HEK293 (cell line): ENCODE data around the gene ZFHX3.

Experiments used
- KLF7 ChIP-seq: fragments of 450-650 bp; formaldehyde crosslinking; IDR thresholded peaks from 2 replicates; pipeline ENCODE4 v1.5.1; 2016; ENCODE audit warnings: missing biosample characterization, missing genetic modification characterization, borderline replicate concordance
- TRIM28 ChIP-seq: IDR thresholded peaks from 2 replicates; pipeline ENCODE4 v1.6.1; 2011; ENCODE audit warnings: low read length, control low read depth, borderline replicate concordance
- WT1 ChIP-seq: fragments of 450-650 bp; formaldehyde crosslinking; IDR thresholded peaks from 2 replicates; pipeline ENCODE4 v1.5.1; 2016; ENCODE audit warnings: missing biosample characterization, missing genetic modification characterization
- YY1 ChIP-seq: fragments of 450-650 bp; formaldehyde crosslinking; IDR thresholded peaks from 2 replicates; pipeline ENCODE4 v1.5.1; 2018; ENCODE audit warnings: missing biosample characterization, missing genetic modification characterization
- ZBTB11 ChIP-seq: fragments of 450-650 bp; formaldehyde crosslinking; conservative IDR thresholded peaks from 2 replicates; pipeline ENCODE4 v1.5.1; 2016; ENCODE audit warnings: low read depth, missing biosample characterization, missing genetic modification characterization
- ZBTB17 ChIP-seq: fragments of 450-650 bp; formaldehyde crosslinking; IDR thresholded peaks from 2 replicates; pipeline ENCODE4 v1.5.1; 2016; ENCODE audit warnings: missing biosample characterization, missing genetic modification characterization
- ZBTB8A ChIP-seq: fragments of 450-650 bp; formaldehyde crosslinking; IDR thresholded peaks from 2 replicates; pipeline ENCODE4 v1.5.1; 2016; ENCODE audit warnings: missing biosample characterization, missing genetic modification characterization
- ZNF146 ChIP-seq: fragments of 450-650 bp; formaldehyde crosslinking; IDR thresholded peaks from 2 replicates; pipeline ENCODE4 v1.5.1; 2016; ENCODE audit warnings: missing biosample characterization, missing genetic modification characterization
- ZNF184 ChIP-seq: fragments of 450-650 bp; IDR thresholded peaks from 2 replicates; pipeline ENCODE4 v1.5.1; 2018; ENCODE audit warnings: missing biosample characterization, mild to moderate bottlenecking, missing genetic modification characterization
- ZNF335 ChIP-seq: fragments of 450-650 bp; formaldehyde crosslinking; conservative IDR thresholded peaks from 2 replicates; pipeline ENCODE4 v1.5.1; 2016; ENCODE audit warnings: missing biosample characterization, missing genetic modification characterization
- ZNF341 ChIP-seq: fragments of 450-650 bp; formaldehyde crosslinking; IDR thresholded peaks from 2 replicates; pipeline ENCODE4; 2016; ENCODE audit warnings: low read depth, missing biosample characterization, missing genetic modification characterization
- ZNF555 ChIP-seq: fragments of 450-650 bp; formaldehyde crosslinking; conservative IDR thresholded peaks from 2 replicates; pipeline ENCODE4 v1.5.1; 2017; ENCODE audit warnings: missing biosample characterization, mild to moderate bottlenecking, missing genetic modification characterization, inconsistent platforms
- ZNF558 ChIP-seq: fragments of 450-650 bp; formaldehyde crosslinking; IDR thresholded peaks from 2 replicates; pipeline ENCODE4 v1.5.1; 2016; ENCODE audit warnings: missing biosample characterization, missing genetic modification characterization
- ZNF580 ChIP-seq: fragments of 450-650 bp; formaldehyde crosslinking; IDR thresholded peaks from 2 replicates; pipeline ENCODE4 v1.5.1; 2016; ENCODE audit warnings: missing biosample characterization, missing genetic modification characterization
- ZNF600 ChIP-seq: fragments of 450-650 bp; formaldehyde crosslinking; IDR thresholded peaks from 2 replicates; pipeline ENCODE4 v1.5.1; 2016; ENCODE audit warnings: missing biosample characterization, missing genetic modification characterization
- ZNF610 ChIP-seq: fragments of 450-650 bp; formaldehyde crosslinking; IDR thresholded peaks from 2 replicates; pipeline ENCODE4 v1.5.1; 2016; ENCODE audit warnings: missing biosample characterization, missing genetic modification characterization, borderline replicate concordance
- ZNF654 ChIP-seq: fragments of 450-650 bp; formaldehyde crosslinking; IDR thresholded peaks from 2 replicates; pipeline ENCODE4 v1.5.1; 2016; ENCODE audit warnings: low read depth, missing biosample characterization, missing genetic modification characterization
- ZNF660 ChIP-seq: fragments of 450-650 bp; IDR thresholded peaks from 2 replicates; pipeline ENCODE4 v1.5.1; 2018; ENCODE audit warnings: missing biosample characterization, mild to moderate bottlenecking, missing genetic modification characterization
- ZNF664 ChIP-seq: fragments of 450-650 bp; formaldehyde crosslinking; IDR thresholded peaks from 2 replicates; pipeline ENCODE4 v1.5.1; 2016; ENCODE audit warnings: missing biosample characterization, missing genetic modification characterization
- ZNF76 ChIP-seq: fragments of 450-650 bp; formaldehyde crosslinking; IDR thresholded peaks from 2 replicates; pipeline ENCODE4; 2016; ENCODE audit warnings: low read depth, missing biosample characterization, missing genetic modification characterization, borderline replicate concordance
- ZSCAN30 ChIP-seq: fragments of 450-650 bp; IDR thresholded peaks from 2 replicates; pipeline ENCODE4 v1.5.1; 2018; ENCODE audit warnings: missing biosample characterization, mild to moderate bottlenecking, missing genetic modification characterization, moderate library complexity
- TF ChIP-seq, protein P1 (sequence below): fragments of 450-650 bp; formaldehyde crosslinking; IDR thresholded peaks from 2 replicates; pipeline ENCODE4 v1.5.1; 2017; ENCODE audit warnings: missing biosample characterization, missing genetic modification characterization
- TF ChIP-seq, protein P2 (sequence below): fragments of 450-650 bp; formaldehyde crosslinking; IDR thresholded peaks from 2 replicates; pipeline ENCODE4 v1.5.1; 2016; ENCODE audit warnings: missing biosample characterization, missing genetic modification characterization
- TF ChIP-seq, protein P3 (sequence below): fragments of 450-650 bp; formaldehyde crosslinking; IDR thresholded peaks from 2 replicates; pipeline ENCODE4 v1.5.1; 2016; ENCODE audit warnings: missing biosample characterization, missing genetic modification characterization
- TF ChIP-seq, protein P4 (sequence below): fragments of 450-650 bp; formaldehyde crosslinking; IDR thresholded peaks from 2 replicates; pipeline ENCODE4 v1.5.1; 2016; ENCODE audit warnings: missing biosample characterization, missing genetic modification characterization

Gene ZFHX3

DNA sequence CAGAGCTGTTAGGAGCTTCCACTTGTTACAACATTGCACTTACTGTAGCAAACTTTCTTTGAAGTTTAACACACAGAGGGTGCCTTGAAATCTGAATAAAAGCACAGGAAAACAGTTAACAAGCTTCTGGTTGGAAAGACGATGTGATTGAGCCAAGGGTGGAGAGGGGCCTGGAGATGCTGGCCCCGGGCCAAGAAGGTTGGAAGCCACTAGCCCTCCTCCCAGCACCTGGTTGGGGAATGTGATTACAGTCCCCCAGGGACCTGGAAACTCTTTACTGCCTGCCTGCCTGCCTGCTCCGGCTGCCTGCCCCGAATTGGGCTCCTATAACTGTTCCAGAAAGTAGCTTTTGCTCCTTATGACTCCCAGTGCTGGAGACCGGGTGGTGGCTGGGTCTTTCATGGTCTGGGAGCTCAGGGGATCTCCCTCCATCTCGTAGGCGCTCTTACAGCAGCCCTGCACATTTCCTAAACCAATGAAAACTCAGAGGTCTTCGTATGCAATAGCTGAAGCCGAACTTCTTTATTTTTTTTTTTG is 48.0 kb upstream of the ZFHX3 start (continued):
- TF ChIP-seq, protein P1, sequence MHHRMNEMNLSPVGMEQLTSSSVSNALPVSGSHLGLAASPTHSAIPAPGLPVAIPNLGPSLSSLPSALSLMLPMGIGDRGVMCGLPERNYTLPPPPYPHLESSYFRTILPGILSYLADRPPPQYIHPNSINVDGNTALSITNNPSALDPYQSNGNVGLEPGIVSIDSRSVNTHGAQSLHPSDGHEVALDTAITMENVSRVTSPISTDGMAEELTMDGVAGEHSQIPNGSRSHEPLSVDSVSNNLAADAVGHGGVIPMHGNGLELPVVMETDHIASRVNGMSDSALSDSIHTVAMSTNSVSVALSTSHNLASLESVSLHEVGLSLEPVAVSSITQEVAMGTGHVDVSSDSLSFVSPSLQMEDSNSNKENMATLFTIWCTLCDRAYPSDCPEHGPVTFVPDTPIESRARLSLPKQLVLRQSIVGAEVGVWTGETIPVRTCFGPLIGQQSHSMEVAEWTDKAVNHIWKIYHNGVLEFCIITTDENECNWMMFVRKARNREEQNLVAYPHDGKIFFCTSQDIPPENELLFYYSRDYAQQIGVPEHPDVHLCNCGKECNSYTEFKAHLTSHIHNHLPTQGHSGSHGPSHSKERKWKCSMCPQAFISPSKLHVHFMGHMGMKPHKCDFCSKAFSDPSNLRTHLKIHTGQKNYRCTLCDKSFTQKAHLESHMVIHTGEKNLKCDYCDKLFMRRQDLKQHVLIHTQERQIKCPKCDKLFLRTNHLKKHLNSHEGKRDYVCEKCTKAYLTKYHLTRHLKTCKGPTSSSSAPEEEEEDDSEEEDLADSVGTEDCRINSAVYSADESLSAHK: peak; percentile 93
- TF ChIP-seq ZNF555 (tag by site-specific recombination) (no peak), ZNF664 (no peak), WT1 (peak; percentile 62), ZNF558 (tag by site-specific recombination) (peak; percentile 14; the same call in 1 of the 2 replicates), TRIM28 (peak; percentile 92), ZNF580 (tag by site-specific recombination) (0 out of 2 replicates have a peak, but pooled peaks have one; percentile 48), ZNF146 (tag by site-specific recombination) (no peak), ZNF660 (peak; percentile 94), YY1 (tag by site-specific recombination) (0 out of 2 replicates have a peak, but pooled peaks have one; percentile 12), ZBTB17 (tag by site-specific recombination) (peak; percentile 65), ZNF341 (no peak; the same call in 1 of the 2 replicates), ZNF600 (tag by site-specific recombination) (peak; percentile 82), ZNF610 (tag by site-specific recombination) (peak; percentile 88), ZBTB8A (tag by site-specific recombination) (peak; percentile 69), ZNF184 (tag by site-specific recombination) (peak; percentile 70; the same call in 1 of the 2 replicates), ZNF335 (peak; percentile 97), ZNF654 (tag by site-specific recombination) (no peak), ZSCAN30 (tag by site-specific recombination) (peak; percentile 96), ZNF76 (tag by site-specific recombination) (no peak), KLF7 (tag by site-specific recombination) (peak; percentile 49; the same call in 1 of the 2 replicates), ZBTB11 (tag by site-specific recombination) (peak; percentile 34; the same call in 1 of the 2 replicates)
- TF ChIP-seq, protein P2, sequence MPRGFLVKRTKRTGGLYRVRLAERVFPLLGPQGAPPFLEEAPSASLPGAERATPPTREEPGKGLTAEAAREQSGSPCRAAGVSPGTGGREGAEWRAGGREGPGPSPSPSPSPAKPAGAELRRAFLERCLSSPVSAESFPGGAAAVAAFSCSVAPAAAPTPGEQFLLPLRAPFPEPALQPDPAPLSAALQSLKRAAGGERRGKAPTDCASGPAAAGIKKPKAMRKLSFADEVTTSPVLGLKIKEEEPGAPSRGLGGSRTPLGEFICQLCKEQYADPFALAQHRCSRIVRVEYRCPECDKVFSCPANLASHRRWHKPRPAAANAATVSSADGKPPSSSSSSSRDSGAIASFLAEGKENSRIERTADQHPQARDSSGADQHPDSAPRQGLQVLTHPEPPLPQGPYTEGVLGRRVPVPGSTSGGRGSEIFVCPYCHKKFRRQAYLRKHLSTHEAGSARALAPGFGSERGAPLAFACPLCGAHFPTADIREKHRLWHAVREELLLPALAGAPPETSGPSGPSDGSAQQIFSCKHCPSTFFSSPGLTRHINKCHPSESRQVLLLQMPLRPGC: 0 out of 2 replicates have a peak, but pooled peaks have one; percentile 34
- TF ChIP-seq, protein P3, sequence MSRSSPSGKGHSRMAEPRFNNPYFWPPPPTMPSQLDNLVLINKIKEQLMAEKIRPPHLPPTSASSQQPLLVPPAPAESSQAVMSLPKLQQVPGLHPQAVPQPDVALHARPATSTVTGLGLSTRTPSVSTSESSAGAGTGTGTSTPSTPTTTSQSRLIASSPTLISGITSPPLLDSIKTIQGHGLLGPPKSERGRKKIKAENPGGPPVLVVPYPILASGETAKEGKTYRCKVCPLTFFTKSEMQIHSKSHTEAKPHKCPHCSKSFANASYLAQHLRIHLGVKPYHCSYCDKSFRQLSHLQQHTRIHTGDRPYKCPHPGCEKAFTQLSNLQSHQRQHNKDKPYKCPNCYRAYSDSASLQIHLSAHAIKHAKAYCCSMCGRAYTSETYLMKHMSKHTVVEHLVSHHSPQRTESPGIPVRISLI (tag by site-specific recombination): no peak
- TF ChIP-seq, protein P4, sequence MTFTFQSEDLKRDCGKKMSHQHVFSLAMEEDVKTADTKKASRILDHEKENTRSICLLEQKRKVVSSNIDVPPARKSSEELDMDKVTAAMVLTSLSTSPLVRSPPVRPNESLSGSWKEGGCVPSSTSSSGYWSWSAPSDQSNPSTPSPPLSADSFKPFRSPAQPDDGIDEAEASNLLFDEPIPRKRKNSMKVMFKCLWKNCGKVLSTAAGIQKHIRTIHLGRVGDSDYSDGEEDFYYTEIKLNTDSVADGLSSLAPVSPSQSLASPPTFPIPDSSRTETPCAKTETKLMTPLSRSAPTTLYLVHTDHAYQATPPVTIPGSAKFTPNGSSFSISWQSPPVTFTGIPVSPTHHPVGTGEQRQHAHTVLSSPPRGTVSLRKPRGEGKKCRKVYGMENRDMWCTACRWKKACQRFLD (tag by site-specific recombination): no peak
